22Rv1 (cell line): ENCODE data around the gene MATN4.
A peak's percentile ranks its signal among the peaks of the same experiment; 100 is the strongest.

Experiments
- H3K27ac ChIP-seq: fragments of 450-650 bp; 2 replicates; pipeline ENCODE4 v1.5.1; 2017
- ZFX ChIP-seq: fragments of 450-650 bp; IDR thresholded peaks from 2 replicates; pipeline ENCODE4 v1.6.1; 2017; ENCODE audit warnings: antibody characterized with exemption, borderline replicate concordance
- TF ChIP-seq, protein P1 (sequence below): fragments of 450-650 bp; IDR thresholded peaks from 2 replicates; pipeline ENCODE4 v1.5.1; 2017; ENCODE audit warnings: mild to moderate bottlenecking

MATN4 gene

DNA sequence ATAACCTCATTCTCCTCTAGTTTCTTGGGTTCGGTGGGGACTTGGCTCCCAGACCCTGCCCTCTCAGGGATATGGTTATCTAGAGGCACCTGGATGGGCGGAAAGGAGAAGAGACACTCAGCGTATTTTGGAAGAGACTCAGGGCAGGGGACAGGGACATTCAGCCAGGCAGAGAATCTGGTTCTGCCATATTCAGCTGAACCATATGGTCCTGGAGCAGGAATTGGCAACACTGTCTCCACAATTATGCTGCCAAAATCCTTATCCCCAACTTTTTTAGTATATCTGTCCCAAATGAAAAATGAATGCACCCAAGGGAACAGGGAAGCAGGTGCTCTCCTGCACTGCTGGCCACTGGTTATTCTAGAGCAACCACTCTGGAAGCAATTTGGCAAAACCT, 22.4 kb upstream of the MATN4 start:
- no peak overlapping the region for H3K27ac ChIP-seq
- TF ChIP-seq, protein P1, sequence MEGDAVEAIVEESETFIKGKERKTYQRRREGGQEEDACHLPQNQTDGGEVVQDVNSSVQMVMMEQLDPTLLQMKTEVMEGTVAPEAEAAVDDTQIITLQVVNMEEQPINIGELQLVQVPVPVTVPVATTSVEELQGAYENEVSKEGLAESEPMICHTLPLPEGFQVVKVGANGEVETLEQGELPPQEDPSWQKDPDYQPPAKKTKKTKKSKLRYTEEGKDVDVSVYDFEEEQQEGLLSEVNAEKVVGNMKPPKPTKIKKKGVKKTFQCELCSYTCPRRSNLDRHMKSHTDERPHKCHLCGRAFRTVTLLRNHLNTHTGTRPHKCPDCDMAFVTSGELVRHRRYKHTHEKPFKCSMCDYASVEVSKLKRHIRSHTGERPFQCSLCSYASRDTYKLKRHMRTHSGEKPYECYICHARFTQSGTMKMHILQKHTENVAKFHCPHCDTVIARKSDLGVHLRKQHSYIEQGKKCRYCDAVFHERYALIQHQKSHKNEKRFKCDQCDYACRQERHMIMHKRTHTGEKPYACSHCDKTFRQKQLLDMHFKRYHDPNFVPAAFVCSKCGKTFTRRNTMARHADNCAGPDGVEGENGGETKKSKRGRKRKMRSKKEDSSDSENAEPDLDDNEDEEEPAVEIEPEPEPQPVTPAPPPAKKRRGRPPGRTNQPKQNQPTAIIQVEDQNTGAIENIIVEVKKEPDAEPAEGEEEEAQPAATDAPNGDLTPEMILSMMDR: no peak
- TF ChIP-seq ZFX: no peak

DNA sequence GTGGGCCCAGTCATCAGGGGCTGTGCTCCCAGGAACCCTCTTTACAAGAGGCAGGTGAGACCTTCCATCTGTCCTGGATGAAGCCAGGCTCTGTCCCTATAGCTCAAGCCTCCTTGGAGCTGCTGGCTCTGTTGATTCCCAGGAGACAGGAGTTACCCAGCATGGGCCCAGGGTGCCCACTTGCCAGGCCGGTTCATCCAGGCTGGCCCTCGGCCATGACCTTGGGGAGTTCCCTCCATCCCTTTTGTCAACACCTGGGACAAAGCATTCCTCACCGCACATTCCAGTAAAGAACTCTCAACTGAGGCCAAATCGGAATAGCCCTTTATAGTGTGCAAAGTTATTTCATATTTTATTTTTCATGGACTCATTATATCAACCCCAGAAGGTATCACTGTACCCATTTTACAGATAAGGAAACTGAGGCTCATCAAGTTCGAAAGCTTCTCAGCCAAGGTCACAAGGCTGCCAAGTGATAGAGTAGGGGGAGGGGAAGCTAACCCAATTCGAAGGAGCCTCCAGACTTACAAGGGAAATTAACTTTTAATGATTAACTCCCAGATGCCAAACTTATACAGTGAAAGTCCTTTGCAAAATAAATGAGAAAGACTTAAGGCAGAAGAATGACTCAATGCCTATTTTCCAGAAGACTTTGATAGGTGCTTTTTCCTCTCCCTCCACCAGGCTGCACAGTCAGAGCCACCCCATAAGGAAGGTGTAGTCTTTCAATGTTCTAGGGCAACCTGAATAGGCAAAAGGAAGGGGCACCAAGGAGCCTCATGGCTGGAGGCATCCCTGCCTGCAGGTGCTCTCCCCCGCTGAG, 21.6 kb upstream of the MATN4 start:
- no peak for TF ChIP-seq ZFX
- TF ChIP-seq, protein P1: no peak
- H3K27ac ChIP-seq: no peak overlapping the region

DNA sequence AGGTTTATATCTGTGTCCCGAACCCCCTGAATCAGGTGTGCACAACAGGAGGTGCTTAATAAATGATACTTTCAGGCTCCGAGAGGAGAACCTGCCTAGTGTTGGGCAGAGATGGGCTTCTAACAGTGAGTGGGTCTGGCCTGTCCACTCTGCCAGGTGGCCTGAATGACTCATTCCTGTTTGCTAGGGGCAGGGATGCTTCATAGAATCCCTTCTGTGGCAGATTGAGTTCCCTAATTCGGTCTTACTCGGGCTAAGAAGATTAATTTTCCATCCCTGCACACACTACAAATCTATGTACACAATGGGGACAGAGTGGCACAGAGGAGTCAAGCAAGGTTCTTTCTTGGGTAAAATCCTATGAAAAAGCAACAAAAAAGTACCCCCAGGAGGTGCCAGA, 20.4 kb upstream of the MATN4 start:
- TF ChIP-seq, protein P1: no peak
- no peak for TF ChIP-seq ZFX
- no peak overlapping the region for H3K27ac ChIP-seq

DNA sequence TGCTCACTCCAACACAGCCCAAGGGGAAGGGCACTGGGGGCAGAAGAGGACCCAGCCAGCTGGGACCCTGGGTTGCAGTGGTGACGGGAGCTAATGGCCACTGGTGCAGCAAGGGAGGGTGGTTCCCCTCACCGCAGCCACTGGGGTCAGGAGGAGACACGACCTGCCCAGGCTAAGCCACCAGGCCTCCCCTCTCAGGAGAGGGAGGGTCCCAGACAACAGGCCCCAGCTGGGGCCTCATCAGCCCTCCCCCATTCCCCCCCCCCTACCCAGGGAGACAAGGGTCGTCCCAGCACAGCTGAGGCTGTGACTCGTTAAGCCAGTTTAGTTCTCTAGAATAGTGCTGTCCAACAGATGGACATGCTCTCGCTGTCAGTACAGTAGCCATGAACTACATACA, 17.3 kb upstream of the MATN4 start:
- TF ChIP-seq ZFX: no peak
- TF ChIP-seq, protein P1: no peak
- no peak overlapping the region for H3K27ac ChIP-seq

DNA sequence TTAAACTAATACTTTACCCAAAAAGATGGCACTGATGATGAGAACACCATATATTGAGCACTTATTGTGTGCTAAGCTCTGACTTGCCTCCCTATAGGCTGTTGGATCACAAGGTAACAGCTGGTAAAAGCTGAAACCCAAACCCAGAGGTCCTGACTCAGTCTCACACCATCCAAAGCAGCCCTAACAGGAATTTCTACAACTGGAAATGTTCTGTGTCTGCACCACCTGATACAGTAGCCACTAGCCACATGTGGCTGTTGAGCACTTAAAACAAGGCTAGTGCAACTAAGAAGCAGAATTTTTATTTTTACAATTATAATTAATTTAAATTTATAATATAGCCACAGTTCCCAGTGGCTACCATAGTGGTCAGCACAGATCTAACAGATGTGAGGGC, 15.6 kb upstream of the MATN4 start:
- H3K27ac ChIP-seq: no peak overlapping the region
- no peak for TF ChIP-seq ZFX
- TF ChIP-seq, protein P1: no peak

DNA sequence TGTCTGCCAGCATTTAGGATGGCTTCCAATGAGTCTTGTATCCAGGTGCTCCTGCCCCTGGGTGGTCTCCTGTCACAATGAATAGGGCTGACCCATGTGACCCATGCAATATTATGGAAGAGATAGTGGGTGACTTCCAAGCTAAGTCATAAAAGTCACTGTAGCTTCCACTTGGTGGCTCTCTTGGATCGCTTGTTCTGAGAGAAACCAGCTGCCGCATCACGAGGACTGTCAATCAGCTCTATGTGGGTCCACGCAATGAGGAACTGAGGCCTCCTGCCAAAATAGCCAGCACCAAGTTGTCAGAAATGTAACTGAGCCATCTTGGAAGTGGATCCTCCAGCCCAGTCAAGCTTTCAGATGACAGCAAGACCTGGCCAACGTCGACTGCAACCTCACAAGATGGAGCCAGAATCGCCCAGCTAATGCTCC, 14.9 kb upstream of the MATN4 start:
- no peak overlapping the region for H3K27ac ChIP-seq
- TF ChIP-seq ZFX: no peak
- TF ChIP-seq, protein P1: peak; percentile 74

DNA sequence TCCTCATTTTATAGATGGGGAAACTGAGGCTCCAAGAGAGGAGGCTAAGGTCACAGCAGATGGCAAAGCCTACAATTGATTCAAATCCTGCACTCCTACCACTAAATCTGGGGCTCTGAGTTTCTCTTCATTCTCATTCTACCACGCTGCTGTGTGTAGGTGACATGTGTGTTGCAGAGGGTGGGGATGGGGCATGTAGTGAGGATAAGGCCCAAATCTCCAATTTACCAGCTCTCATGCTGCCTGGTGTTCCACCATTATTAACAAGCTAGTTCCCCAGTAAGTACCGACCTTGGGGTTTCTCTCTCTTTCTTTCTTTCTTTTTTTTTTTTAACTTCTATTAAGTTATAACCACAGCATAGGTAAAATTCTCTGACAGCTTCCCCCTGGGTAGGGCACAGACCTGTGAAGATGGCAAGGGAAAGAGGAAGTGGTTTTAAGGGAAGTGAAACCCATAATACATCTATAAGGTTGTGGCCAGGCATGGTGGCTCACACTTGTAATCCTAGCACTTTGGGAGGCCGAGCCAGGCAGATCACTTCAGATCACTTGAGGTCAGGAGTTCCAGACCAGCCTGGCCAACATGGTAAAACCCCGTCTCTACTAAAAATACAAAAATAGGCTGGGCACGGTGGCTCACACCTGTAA, 13.0 kb upstream of the MATN4 start:
- no peak overlapping the region for H3K27ac ChIP-seq
- TF ChIP-seq, protein P1: no peak
- TF ChIP-seq ZFX: no peak
